Forelimb muscle (tissue), 1 donor: ENCODE results near the gene UVRAG. TPM values are rescaled to one million over a fixed set of nuclear protein-coding genes. Genes with fewer than 3 reads are reported as not detected.

Source experiments
- DNase-seq: peaks from one replicate; pipeline ENCODE4 v3.0.0-alpha.2; 2013; ENCODE audit warnings: low read depth
- polyA plus RNA-seq: library from polyadenylated mRNA; unstranded; fragments of 120-200 nt; gene quantifications from one replicate; pipeline ENCODE4 v1.2.1, GENCODE V29; 2013; ENCODE audit not compliant: insufficient read length

The UVRAG gene
- polyA plus RNA-seq, 1 donor = 8.1 TPM

DNA sequence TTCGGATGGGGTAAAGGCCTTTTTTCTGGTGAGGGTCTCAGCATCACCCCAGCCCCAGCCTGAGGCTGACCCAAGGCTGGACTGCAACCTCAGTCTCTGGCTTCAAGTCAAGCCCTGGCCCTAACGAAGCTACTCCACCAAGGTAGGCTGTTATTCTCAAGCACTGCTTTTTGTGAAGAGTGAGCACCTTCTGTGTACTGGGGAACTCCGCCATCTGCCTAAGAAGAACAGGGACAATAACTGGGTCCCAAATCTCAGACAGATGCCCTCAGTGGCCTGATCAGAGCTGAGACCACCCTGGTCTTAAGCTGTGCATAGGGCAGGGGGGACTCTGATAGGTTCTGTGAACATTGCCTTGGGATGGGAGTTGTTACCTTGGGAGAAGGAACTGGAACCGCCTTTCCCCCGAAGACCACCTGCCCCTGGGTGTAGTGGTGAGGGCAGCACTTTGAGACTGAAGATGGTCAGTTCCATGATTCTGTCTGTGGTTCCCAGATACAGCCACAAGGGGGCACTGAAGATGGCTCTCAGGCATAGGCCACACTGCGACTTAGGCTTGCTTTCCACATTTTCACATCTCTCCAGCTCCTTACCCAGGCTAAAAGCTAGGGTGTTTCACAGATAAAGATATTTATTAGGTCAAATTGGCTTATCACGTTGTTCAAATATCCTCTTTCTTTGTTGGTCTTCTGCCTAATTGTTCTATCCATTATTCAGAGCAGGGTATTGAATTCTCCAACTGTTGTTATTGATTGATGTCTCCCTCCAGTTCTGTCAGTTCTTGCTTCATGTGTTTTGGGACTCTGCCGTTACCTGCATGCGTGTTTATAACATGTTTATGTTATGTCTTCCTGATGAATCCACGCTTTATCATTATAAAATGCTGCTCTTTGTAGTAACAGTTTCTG, 11.8 kb upstream of the UVRAG start:
- DNase-seq = no peak

DNA sequence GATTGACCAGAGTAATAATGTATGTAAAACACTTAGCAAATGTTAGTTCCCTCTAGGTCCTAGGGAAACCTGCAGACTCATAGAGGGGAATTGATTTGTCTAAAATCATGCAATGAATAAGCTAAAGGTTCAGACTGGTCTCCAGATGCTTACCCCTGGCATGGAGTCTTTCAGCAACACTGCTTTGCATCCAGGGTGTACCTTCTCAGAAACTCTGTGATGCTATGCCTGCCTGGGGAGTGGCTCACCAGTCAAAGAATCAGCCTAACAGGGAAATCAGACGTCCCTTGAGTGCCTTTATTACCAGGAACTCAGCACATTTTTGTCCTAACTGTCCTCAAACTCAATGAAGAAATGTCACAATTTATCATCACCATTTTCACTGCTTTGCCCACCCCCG, 5.9 kb upstream of the UVRAG start:
- DNase-seq = no peak

DNA sequence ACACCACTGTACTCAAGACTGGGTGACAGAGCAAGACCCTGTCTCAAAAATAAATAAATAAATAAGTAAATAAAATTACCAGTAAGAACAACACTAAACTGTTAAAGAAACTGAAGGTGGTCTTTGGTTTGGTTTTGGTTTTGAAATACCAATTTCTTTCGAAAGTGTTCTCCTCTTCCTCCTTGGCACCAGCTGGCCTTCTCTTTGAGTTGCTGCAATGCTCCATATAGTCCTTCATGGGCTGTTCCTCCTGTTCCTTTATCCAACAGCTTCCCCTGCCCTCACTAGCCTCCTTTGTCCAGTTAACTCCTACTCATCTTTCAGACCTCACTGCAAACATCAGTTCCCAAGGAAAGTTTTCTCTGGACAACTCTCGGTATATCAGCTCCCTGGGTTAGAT, 5.0 kb upstream of the UVRAG start:
- no peak for DNase-seq

DNA sequence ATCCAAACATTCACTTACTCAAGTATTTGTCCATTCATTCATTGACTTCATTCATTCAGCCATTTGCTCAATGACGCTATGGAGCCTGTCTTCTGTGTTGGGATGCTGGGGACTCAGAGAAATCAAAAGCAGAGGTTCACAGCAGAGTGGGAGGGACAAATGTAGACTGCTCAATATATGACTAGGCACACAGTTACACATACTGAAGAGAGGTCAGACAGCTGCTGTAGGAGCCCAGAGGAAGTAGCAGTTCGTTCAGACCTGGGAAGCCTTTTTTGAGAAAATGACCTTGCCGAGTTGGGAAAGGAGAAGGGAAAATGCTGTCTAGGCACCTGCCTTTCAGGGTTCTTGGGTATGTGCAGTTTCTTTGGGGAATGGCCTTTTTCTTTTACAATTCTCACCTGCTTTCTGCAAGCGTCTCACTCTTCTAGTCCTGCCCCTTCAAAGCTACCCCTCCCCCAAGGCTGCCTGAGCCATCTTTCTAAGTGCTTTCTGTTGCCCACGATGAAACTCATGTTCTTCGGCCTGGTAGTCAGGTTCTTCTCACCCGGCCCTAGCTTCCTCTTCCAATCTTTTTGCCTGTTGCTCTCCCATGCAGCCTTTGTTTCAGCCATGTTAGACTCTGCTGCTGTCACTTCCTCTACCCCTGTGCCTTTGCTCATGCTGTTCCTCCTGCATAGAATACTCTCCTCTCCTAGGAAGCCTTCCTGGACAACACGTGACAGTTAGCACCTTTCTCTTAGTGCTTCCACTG, 4.2 kb upstream of the UVRAG start:
- DNase-seq = no peak

DNA sequence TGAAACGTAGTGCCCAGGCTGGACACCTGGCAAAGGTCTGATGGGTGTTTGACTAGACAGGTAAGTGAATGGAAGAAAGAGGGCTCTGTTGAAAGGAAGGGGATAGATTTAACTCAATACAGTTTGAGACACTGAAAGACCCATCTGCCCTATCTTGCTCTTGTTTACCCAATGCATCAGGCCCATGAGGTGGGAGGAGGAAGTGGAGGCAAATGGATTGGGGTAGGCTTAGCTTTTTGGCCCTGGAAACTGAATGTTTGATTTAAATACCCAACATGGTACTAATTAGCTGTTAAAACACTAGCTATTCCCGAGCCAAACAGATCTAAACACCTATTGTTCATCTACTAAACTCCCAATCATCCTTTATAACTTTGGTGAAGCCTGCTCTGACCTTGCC, 3.5 kb upstream of the UVRAG start:
- no peak for DNase-seq

DNA sequence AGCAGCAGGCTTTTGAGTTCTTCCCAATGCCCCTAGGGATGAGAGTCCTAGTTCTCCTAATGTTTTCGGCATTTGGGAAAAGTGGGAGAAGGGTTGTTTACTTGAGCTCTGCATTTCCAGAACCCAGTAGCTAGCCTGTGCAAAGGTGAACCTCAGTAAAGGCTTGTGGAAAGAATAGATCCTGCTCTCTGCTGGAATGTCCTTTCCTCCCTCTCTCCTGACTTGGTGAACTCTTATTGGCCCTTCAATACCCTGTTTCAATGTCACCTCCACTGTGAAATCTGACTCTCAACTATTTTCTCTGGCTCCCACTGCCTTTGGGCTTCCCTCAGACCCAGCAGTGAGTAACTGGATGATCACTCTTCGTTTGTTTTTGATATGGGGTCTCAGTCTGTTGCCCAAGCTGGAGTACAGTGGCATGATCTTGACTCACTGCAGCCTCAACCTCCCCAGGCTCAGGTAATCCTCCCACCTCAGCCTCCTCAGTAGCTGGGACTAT, 2.4 kb upstream of the UVRAG start:
- DNase-seq = no peak

DNA sequence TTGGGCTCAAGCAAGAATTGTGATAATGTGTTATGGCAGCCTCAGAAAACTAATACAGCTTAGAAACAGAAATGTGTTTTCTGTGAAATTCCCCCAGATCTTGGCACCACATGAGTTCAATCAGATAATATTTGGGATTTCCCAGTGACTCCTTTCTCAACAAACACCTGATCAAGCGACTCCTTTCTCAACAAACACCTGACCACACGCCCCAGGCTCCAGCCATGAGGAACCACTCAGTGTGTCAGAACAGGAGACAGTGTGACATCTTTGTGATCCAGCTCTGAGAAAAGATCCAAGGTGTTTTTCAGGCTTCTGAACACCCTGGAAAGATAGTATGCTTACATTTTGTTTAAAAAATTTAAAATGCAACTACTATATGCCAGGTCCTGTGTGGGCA, 1.9 kb upstream of the UVRAG start:
- DNase-seq = no peak

DNA sequence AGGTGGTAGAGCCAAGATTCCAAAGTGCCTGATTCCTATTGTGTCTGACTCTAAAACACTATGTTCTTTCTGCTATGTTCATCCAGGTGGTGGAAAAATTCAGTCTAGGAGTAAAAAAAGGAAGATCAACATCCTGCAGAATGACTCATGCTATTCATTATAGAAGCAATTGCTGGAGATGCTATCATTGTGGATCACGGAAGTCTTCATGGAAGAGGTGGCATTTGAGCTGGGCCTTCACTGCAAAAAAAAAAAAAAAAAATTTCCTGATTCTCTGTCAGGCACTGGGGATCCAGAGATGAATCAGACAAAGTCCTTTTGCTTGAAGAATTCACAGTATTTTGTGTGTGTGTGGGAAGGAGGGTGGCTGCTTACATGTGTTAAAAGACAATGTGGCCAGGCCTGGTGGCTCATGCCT, 1.4 kb upstream of the UVRAG start:
- no peak for DNase-seq

DNA sequence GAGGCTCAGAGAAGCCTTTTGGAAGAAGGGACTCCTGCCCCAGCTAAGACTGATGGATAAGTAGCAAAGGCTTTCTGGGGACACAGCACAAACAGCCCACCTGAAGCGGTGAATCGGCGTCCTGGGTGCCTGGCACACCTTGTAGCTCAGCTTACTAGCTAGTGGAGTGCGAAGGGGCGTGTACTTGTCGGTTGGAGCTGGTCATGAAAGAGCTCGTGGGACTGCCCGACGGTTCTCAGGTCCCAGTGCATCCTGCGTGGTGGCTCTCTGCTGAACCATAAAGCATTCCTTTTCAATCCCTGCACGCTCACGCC, 690 bp upstream of the UVRAG start:
- DNase-seq = no peak

DNA sequence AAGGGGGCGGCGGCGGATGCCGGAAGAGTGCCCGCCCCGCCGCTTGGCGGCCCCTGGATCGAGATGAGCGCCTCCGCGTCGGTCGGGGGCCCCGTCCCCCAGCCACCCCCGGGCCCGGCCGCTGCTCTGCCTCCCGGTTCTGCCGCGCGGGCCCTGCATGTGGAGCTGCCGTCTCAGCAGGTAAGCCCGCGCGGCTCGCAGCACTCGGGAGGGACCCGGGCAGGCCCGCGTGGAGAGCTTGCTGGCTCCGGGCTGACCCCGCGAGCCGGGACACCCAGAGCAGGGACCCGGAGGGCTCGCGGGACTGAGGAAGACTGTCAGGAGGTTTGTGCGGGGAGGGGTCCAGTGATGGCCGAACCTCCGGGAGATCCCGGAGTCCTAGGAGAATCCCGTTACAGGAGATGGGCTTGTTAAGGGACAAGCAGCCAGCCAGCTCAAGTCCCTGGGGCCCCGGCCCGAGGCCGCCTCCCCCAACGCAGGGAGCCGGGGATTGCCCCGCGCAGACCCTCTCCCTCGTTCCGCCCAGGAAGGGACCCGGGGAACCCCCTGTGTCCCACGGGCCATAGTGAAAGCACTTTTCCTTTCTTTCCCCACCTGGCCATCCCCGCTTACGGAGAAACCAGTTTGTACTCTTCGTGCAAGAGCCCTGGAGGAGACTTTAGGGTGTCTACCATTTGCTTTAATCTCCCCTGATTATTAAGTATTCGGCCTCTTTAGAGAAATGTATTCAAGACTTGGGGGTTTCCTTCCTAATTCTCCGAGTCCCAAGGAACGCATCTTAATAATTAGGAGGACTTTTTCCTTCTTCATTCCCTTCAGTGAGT, 547 bp downstream of the UVRAG start:
- DNase-seq = no peak

DNA sequence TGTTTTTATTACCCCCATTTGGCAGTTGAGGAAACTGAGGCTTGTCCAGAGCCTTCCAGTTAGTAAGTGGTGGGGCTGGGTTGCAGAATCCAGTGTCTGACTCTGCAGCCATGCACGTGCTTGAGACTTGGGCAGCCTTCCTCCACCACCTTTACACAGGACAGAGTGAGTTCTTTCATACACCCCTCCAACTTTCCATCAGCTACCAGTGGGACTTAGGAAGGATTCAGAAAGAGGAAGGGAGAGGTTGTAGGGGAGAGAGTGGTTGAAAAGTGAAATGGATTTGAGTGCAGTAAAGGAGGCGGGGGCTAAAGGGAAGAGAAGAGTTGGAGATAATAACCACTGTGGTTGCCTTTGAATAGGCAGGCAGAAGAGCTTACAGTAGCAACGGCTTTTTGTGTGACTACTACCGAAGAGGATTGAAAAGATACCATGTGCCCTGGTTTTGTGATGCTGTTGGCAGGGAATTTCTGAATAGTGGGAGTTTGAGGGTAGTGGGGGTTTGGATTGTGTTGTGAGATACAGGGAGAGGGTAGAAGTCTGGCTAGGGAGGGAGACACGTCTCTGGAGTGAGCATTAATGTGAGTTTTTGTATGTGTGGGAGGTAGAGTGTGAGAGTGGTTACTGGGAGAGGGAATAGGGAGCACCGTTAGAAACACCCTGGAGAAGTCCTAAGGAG, 1.7 kb downstream of the UVRAG start:
- no peak for DNase-seq

DNA sequence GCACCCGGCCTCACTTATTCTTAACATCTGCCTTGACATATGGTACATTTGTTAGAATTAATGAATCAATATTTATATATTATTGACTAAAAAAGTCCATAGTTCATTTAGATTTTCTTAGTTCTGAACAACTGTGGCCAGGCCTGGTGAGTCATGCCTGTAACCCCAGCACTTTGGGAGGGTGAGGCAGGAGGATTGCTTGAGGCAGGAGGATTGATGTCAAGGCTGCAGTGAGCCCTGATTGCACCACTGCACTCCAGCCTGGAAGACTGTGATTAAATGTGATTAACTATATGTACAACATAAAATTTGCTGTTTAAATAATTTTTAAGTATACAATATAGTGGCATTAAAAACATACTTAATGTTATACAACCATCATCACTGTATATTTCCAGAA, 5.6 kb downstream of the UVRAG start:
- DNase-seq = no peak

DNA sequence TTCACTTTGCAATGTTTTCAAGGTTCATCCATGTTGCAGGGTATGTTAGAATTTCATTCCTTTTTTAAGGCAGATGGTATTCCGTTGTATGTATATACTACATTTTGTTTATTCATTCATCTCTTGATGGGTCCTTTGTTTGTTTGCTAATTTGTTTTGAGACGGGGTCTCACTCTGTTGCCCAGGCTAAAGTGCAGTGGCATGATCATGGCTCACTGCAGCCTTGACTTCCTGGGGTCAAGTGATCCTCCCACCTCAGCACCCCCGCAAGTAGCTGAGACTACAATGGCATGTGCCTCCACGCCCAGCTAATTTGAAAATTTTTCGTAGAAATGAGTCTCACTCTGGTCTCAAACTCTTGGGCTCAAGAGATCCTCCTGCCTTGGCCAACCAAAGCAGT, 6.2 kb downstream of the UVRAG start:
- no peak for DNase-seq

DNA sequence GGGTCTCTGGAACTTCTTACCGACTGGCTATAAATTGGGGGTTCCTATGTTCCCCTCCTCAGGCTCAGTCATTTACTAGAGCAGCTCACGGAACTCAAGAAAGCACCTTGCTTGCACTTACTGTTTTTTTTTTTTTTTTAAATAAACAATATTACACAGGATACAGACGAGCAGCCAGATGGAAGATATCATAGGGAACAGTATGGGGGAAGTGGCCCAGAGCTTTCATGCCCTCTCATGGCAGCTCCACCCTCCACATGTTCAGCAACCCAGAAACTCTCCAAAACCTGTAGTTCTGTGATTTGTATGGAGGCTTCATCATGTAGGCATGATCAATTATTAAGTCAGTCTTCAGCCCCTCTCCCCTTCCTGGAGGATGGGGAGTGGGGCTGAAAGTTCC, 7.5 kb downstream of the UVRAG start:
- DNase-seq = no peak

DNA sequence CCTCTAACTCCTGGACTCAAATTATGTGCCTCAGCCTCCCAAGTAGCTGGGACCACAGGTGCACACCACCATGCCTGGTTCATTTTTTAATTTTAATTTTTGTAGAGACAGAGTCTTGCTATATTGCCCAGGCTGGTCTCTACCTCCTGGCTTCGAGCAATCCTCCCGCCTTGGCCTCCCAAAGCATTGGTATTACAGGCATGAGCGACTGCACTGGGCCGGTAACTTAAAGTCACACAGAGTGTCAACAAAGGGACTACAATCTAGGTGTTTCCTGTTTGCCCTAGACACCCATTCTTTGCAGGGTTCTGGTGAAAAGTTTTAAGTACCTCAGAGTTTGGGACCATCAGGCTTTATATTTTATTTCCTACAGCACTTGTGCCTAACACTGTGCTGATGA, 8.4 kb downstream of the UVRAG start:
- no peak for DNase-seq

DNA sequence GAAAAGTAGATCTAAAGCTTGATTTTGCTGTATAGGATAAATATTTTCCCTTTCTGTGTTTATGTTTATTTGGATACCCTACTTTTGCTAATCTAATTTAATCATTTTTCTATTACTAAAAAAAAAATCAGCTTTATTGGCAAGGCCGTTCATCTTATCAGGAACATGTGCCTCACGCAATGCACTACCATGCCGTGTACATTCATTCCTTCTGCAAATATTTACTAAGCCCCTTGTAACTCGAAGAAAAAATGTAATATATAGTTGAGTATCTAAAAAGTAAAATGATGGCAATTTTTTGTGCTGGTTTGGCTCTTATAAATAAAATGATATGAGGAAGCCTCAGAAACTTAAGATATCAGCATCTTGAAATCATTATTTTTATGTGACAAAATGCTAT, 8.9 kb downstream of the UVRAG start:
- no peak for DNase-seq

DNA sequence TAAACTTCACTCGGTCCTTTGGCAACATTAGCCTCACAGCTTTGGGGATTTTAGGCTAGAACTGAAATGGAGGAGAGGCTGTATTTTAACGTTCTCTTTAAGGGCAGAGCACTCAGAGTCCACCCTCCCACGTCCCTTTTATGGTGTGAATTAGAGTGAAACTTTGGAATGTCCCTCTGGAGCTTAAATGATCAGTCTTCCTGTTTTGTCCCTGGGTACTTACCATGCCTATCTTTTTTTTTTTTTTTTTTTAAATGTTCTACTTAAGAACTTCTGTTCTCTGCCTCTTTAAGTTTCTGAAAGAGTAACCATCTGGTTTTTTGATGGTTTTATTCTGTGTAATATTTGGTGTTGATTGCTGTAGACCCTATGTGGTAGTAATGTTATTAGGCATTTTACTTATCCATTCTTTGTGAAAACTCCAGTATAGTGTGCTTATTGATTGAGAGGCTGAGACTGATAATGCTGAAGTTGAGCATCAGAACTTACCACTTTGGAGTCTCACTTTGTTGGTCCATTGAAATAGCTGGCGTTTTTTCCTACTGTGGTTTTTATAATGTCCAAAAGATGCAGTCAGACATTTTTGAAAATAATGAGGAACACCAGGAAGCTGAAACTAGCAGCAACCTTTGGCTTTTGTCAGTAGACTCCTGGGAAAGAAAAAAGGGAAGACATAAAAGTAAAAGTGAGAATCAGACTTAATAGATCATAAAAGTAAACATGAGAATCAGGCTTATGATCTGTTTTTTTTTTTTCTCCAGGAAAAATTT, 11.6 kb downstream of the UVRAG start:
- no peak for DNase-seq

DNA sequence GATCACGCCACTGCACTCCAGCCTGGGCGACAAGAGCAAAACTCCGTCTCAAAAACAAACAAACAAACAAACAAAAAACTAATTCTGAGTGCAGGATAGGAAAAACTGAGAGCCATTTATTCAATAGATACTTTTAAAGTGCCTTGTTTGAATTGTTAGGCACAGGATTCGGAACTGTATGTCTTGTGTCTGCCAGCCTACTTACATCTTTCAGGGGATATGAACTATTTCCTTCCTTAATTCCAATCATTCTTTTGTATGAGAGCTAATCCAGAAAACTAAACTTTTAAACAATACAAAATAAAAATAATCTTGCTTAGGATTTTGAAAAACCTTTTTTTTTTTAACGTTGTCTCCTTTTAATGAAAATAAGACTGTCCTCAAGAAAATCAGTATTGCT, 12.6 kb downstream of the UVRAG start:
- no peak for DNase-seq

DNA sequence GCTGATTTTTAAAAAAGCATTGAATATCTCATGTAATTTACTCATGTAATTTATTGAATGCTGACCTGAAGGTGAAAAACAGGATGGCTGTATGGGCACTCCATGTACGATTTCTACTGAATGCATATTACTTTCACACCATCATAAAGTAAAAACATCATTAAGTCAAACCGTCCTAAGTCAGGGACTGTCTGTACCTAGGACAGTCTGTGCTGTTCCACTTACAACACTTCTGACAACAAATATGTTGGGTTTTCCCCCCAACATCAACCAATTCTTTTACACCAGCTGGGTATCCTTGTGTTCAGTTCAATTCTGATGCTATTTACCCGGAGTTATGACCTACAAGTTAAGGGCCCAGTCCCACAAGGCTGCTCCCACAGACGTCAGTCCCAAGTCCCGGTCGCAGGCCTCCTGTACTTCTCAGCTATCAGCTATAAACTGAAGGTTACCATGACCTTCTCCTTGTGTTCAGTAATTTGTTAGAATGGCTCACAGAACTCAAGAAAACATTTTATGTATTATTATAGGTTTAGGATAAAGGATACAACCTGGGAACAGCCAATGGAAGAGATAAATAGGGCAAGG, 17.0 kb downstream of the UVRAG start:
- DNase-seq = no peak

DNA sequence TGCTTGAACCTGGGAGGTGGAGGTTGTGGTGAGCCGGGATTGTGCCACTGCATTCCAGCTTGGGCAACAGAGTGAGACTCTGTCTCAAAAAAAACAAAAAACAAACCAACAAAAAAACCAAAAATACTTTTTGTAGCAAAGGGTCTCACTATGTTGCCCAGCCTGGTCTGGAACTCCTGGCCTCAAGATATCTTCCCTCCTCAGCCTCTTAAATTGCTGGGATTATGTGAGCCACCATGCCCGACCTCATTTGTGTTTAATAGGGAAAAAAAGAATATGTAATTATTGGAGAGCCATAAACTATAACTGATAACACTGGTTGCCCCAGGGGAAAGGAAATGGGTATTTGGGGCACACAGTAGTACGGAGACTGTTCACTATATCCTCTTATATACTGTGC, 19.7 kb downstream of the UVRAG start:
- DNase-seq = no peak

DNA sequence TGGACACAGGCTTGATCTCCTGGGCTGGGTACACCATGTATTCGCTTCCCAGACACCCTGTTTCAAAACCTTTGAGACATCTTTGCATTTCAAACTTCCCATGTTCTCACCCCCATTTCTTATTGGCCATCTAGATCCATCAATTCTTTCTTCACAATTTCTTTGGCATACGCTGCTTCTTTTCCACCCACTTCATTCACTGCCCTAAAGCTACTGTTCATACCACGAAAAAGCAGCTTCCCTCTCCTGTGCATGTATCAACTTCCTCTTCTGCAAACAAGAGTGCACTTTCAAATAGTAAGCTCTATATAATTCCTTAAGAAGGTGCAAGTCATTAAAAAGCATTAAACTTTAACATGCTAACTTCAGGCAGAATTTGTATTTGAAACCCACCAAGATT, 21.4 kb downstream of the UVRAG start:
- no peak for DNase-seq
